Neural progenitor cell (in vitro differentiated cells): ENCODE measurements around the gene CFAP161. TPM values are rescaled to one million over a fixed set of nuclear protein-coding genes. Genes with fewer than 3 reads are reported as not detected.

Experiments used
- DNase-seq: peaks from one replicate; pipeline ENCODE4 v3.0.0-alpha.2; 2016; ENCODE audit warnings: low spot score
- H2AFZ ChIP-seq: fragments of 200-600 bp; sonication (generic); replicated peaks from 2 replicates; pipeline ENCODE4 v1.6.1; 2016; ENCODE audit warnings: antibody characterized with exemption
- H3F3A ChIP-seq: fragments of 200-600 bp; sonication (generic); 2 replicates; pipeline ENCODE4 v1.6.1; 2016; ENCODE audit warnings: antibody characterized with exemption, low read depth
- H3K27ac ChIP-seq: fragments of 200-600 bp; sonication (generic); 2 replicates; pipeline ENCODE4 v1.5.1; 2016; ENCODE audit warnings: mild to moderate bottlenecking
- H3K27me3 ChIP-seq: fragments of 200-600 bp; sonication (generic); 2 replicates; pipeline ENCODE4 v1.6.1; 2016; ENCODE audit warnings: mild to moderate bottlenecking, moderate library complexity
- H3K36me3 ChIP-seq: fragments of 200-600 bp; sonication (generic); 2 replicates; pipeline ENCODE4 v1.5.1; 2016
- H3K4me1 ChIP-seq: fragments of 200-600 bp; sonication (generic); 2 replicates; pipeline ENCODE4 v1.6.1; 2016; ENCODE audit warnings: mixed run types
- H3K4me2 ChIP-seq: fragments of 200-600 bp; sonication (generic); 2 replicates; pipeline ENCODE4 v1.6.1; 2016
- H3K4me3 ChIP-seq: fragments of 200-600 bp; sonication (generic); 2 replicates; pipeline ENCODE4 v1.5.1; 2016
- H3K79me2 ChIP-seq: fragments of 200-600 bp; sonication (generic); 2 replicates; pipeline ENCODE4 v1.6.1; 2016; ENCODE audit warnings: low read depth
- H3K9ac ChIP-seq: fragments of 200-600 bp; sonication (generic); 2 replicates; pipeline ENCODE4 v1.6.1; 2016
- H3K9me3 ChIP-seq: fragments of 200-600 bp; sonication (generic); 2 replicates; pipeline ENCODE4 v1.5.1; 2016; ENCODE audit warnings: low read depth
- H4K20me1 ChIP-seq: fragments of 200-600 bp; sonication (generic); 2 replicates; pipeline ENCODE4 v1.6.1; 2016; ENCODE audit warnings: low read depth
- H3K27ac Mint-ChIP-seq: 3 replicates; pipeline ENCODE4 v1.8.0; 2021; ENCODE audit warnings: mixed read lengths
- H3K27me3 Mint-ChIP-seq: 2 replicates; pipeline ENCODE4 v1.8.0; 2022; ENCODE audit warnings: low read depth, mild to moderate bottlenecking, inconsistent platforms, moderate library complexity, mixed read lengths; ENCODE audit not compliant: insufficient read depth
- H3K36me3 Mint-ChIP-seq: 3 replicates; pipeline ENCODE4 v1.8.0; 2021; ENCODE audit warnings: mixed read lengths
- H3K4me1 Mint-ChIP-seq: 3 replicates; pipeline ENCODE4 v1.8.0; 2021; ENCODE audit warnings: mixed read lengths
- H3K4me3 Mint-ChIP-seq: 3 replicates; pipeline ENCODE4 v1.8.0; 2021; ENCODE audit warnings: mild to moderate bottlenecking, moderate library complexity, mixed read lengths
- H3K9me3 Mint-ChIP-seq: 3 replicates; pipeline ENCODE4 v1.8.0; 2020; ENCODE audit warnings: mixed read lengths
- EZH2 ChIP-seq: fragments of 200-600 bp; sonication (generic); IDR thresholded peaks from 2 replicates; pipeline ENCODE4 v1.6.1; 2017; ENCODE audit warnings: antibody characterized with exemption, mild to moderate bottlenecking, moderate library complexity
- EZH2phosphoT487 ChIP-seq: fragments of 200-600 bp; sonication (generic); IDR thresholded peaks from 2 replicates; pipeline ENCODE4 v1.6.1; 2017; ENCODE audit warnings: antibody characterized with exemption
- total RNA-seq: library from RNA; depleted of rRNA; stranded (reverse); fragments of >200 nt; gene quantifications from 2 replicates; pipeline ENCODE4 v1.2.3, GENCODE V29; 2015; ENCODE audit warnings: low replicate concordance
- TF ChIP-seq, protein P1 (sequence below): fragments of 200-600 bp; sonication (generic); IDR thresholded peaks from 2 replicates; pipeline ENCODE4 v1.5.1; 2017; ENCODE audit warnings: antibody characterized with exemption, mild to moderate bottlenecking

The CFAP161 gene
- total RNA-seq, 1 donor from 2014 or later = 1.9 TPM

DNA sequence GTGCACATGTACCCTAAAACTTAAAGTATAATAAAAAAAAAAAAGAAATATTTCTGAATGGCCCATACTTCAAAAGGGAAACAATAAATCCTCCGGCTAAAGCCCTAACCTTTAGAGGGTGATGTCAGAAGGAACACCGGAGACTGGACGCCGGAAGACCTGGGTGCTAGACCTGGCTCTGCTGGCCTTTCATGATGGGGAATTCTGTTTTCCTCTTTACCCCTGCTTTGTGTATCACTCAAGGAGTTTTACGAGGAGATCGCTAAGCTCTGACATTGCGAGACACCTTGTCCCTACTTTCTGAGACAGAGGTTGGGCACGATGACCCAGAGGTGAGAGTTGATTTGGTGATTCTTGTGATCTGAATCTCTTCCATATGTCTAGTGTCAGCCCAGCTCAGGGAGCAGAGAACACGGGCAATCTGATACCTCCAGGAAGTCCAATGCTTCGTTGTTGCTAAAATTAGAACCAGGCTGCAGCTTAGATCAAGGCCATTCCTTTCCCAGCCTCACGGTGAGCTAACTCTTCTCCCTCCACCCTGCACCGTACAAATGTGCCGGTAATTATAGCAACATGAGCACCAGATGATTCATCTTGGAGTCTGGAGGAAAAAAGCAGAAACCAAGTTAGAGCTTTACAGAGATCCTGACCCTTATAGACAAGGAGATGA, 42.0 kb upstream of the CFAP161 start:
- peaks cover 3% of the 10 kb centered on the region for H3K9me3 Mint-ChIP-seq

DNA sequence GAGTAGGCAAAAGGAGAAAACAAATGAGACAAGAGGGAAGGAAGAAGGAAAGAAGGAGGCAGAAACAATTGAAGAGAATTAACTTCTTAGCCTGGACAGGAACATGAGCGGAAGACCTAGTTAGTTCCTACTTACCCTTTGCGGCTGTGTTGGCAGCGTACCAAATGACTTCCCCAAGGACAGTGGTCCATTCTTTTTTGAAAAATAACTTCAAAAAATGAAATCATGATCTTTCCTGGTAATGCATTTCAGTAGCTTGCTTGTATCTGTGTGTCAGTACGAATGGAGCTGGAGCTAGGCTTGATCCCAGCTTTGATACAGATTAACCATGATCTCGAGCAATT, 41.5 kb upstream of the CFAP161 start:
- Histone ChIP-seq H3K79me2 (no peaks in the 10 kb centered on the region), H3K4me2 (no peak overlapping the region), H3K27ac (no peak overlapping the region), H3K4me1 (no peaks in the 10 kb centered on the region), H2AFZ (no peak overlapping the region), H4K20me1 (no peaks in the 10 kb centered on the region), H3K9ac (no peak overlapping the region), H3F3A (no peaks in the 10 kb centered on the region), H3K27me3 (no peaks in the 10 kb centered on the region), H3K4me3 (no peak overlapping the region), H3K36me3 (no peaks in the 10 kb centered on the region), H3K9me3 (no peaks in the 10 kb centered on the region)
- no peak for DNase-seq
- Mint-ChIP-seq H3K4me1 (no peaks in the 10 kb centered on the region), H3K36me3 (no peaks in the 10 kb centered on the region), H3K27me3 (no peaks in the 10 kb centered on the region), H3K27ac (no peak overlapping the region), H3K4me3 (no peak overlapping the region), H3K9me3 (peaks cover 3% of the 10 kb centered on the region)
- TF ChIP-seq EZH2phosphoT487 (no peak), EZH2 (no peak)
- TF ChIP-seq, protein P1, sequence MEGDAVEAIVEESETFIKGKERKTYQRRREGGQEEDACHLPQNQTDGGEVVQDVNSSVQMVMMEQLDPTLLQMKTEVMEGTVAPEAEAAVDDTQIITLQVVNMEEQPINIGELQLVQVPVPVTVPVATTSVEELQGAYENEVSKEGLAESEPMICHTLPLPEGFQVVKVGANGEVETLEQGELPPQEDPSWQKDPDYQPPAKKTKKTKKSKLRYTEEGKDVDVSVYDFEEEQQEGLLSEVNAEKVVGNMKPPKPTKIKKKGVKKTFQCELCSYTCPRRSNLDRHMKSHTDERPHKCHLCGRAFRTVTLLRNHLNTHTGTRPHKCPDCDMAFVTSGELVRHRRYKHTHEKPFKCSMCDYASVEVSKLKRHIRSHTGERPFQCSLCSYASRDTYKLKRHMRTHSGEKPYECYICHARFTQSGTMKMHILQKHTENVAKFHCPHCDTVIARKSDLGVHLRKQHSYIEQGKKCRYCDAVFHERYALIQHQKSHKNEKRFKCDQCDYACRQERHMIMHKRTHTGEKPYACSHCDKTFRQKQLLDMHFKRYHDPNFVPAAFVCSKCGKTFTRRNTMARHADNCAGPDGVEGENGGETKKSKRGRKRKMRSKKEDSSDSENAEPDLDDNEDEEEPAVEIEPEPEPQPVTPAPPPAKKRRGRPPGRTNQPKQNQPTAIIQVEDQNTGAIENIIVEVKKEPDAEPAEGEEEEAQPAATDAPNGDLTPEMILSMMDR = no peak

More for the DNA sequence above, 42.0 kb upstream of the CFAP161 start:
- H3F3A ChIP-seq = no peaks in the 10 kb centered on the region
- H3K27me3 ChIP-seq = no peaks in the 10 kb centered on the region
- H2AFZ ChIP-seq = no peak overlapping the region
- no peak for DNase-seq
- no peaks in the 10 kb centered on the region for H3K4me1 ChIP-seq
- no peaks in the 10 kb centered on the region for H4K20me1 ChIP-seq
- Mint-ChIP-seq H3K27me3 (no peaks in the 10 kb centered on the region), H3K36me3 (no peaks in the 10 kb centered on the region), H3K4me1 (no peaks in the 10 kb centered on the region), H3K27ac (no peak overlapping the region), H3K4me3 (no peak overlapping the region)
- TF ChIP-seq EZH2phosphoT487 = no peak
- TF ChIP-seq, protein P1 = no peak
- TF ChIP-seq EZH2 = no peak
- H3K36me3 ChIP-seq = no peaks in the 10 kb centered on the region
- no peaks in the 10 kb centered on the region for H3K9me3 ChIP-seq
- H3K27ac ChIP-seq = no peak overlapping the region
- H3K9ac ChIP-seq = no peak overlapping the region
- no peaks in the 10 kb centered on the region for H3K79me2 ChIP-seq
- H3K4me2 ChIP-seq = no peak overlapping the region
- H3K4me3 ChIP-seq = no peak overlapping the region

DNA sequence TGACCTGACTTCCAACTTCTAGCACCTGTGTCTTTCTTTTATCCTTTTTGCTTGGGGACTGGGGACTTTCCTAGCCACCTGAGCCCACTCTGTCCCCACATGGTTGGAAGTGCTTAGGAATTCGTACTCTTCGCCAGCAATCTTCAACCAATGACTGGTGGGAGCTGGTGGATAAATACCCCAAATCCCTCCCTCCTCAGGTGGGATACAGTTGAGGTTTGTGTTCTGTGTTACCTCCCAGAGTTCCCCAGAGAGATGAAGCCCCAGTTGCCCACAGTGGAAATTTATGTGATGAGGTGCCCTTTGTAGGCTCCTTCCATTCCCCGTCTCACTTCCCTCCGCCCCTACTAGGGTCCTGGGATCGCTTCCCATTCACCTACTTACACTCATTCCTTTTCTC, 40.1 kb upstream of the CFAP161 start:
- H3K4me3 ChIP-seq = no peak overlapping the region
- H3K79me2 ChIP-seq = no peaks in the 10 kb centered on the region
- no peaks in the 10 kb centered on the region for H4K20me1 ChIP-seq
- no peaks in the 10 kb centered on the region for H3K4me1 ChIP-seq
- no peak for DNase-seq
- no peak overlapping the region for H3K27ac ChIP-seq
- TF ChIP-seq EZH2phosphoT487 = no peak
- TF ChIP-seq, protein P1 = no peak
- no peak for TF ChIP-seq EZH2
- Mint-ChIP-seq H3K9me3 (peaks cover 3% of the 10 kb centered on the region), H3K4me3 (no peak overlapping the region), H3K27ac (no peak overlapping the region), H3K27me3 (no peaks in the 10 kb centered on the region), H3K36me3 (no peaks in the 10 kb centered on the region), H3K4me1 (no peaks in the 10 kb centered on the region)
- H3K9me3 ChIP-seq = no peaks in the 10 kb centered on the region
- H2AFZ ChIP-seq = no peak overlapping the region
- H3F3A ChIP-seq = no peaks in the 10 kb centered on the region
- no peaks in the 10 kb centered on the region for H3K36me3 ChIP-seq
- H3K9ac ChIP-seq = no peak overlapping the region
- peaks cover under 1% of the 10 kb centered on the region for H3K27me3 ChIP-seq
- no peak overlapping the region for H3K4me2 ChIP-seq
